ENCODE data around the gene PRRT1B.
"Not testable (repeated sequence)": the region's sequence is repeated elsewhere in the genome, so short reads cannot be mapped to it uniquely, and the experiment has no call there.

Gene PRRT1B

GRCh38 chr9:131502781-131503625 is 42.3 kb upstream of the PRRT1B start, which contains the start of gene POMT1:
Gene POMT1, plus strand, starts transcription at chr9:131502918. Its CDS starts 1,301 bp downstream, at chr9:131504219.
- ChIA-PET POLR2A (ENCODE audit: low non-redundant PET) (interaction anchor here (1.0 kb wide), 1 partner anchor 9 kb away, joined by 3 read pairs; no protein-coding TSS in a partner anchor), CTCF (interaction anchor here (0.7 to 1.1 kb wide), 5 partner anchors 10 to 252 kb away, joined by 3 to 4 read pairs (median 3); no protein-coding TSS in a partner anchor)
- DNase-seq (ENCODE audit: low spot score), result peak; percentile 96
- peak within 1 kb of the TSS; percentile 55 for H3K27ac ChIP-seq
- TF ChIP-seq, protein P1, sequence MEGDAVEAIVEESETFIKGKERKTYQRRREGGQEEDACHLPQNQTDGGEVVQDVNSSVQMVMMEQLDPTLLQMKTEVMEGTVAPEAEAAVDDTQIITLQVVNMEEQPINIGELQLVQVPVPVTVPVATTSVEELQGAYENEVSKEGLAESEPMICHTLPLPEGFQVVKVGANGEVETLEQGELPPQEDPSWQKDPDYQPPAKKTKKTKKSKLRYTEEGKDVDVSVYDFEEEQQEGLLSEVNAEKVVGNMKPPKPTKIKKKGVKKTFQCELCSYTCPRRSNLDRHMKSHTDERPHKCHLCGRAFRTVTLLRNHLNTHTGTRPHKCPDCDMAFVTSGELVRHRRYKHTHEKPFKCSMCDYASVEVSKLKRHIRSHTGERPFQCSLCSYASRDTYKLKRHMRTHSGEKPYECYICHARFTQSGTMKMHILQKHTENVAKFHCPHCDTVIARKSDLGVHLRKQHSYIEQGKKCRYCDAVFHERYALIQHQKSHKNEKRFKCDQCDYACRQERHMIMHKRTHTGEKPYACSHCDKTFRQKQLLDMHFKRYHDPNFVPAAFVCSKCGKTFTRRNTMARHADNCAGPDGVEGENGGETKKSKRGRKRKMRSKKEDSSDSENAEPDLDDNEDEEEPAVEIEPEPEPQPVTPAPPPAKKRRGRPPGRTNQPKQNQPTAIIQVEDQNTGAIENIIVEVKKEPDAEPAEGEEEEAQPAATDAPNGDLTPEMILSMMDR (conservative IDR thresholded peaks at IDR 0.05; ENCODE audit: low read depth), result no peak

DNA sequence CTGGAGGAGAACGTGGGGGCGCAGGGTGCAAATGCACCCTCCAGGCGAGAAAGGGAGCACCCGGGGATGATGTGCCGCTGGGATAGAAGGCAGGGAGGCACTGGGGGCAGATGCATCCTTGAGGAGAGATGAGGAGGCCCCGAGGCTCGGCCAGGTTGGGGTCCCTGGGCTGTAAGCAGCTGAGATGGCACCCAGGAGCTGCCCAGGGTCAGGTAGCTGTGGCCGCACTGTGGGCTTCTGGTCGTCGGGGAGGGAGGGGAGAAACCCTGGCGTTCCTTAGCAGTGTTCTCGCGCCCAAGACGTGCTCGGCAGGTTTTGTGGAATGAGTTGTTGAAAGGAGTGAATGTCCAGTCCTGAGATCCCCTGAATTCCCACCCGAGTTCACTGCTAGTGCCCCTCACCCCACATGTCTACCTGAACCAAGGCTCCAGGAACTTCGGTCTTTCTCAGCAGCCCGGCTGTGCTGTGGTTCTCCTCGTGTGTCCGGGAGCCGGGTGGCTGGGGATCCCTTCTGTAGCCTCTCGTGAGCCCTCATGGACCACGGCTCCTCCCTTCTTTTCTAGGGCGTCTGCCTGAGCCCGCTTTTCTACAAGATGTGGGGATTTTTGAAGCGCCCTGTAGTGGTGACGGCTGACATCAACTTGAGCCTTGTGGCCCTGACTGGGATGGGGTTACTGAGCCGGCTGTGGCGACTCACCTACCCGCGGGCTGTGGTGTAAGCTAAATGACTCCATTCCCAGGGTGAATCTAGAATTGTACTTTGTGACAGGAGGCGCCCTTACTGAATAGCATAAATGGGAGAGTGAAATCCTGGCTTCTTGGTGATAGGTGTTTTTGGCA is 41.5 kb upstream of the PRRT1B start:
- CTCF ChIA-PET, result interaction anchor here (0.6 to 1.1 kb wide), 5 partner anchors 9 to 167 kb away, joined by 3 to 4 read pairs (median 3); partner anchors contain the start of gene UCK1
- DNase-seq (ENCODE audit: low spot score), result peak; percentile 69
- peak overlapping the region; percentile 36 for H3K27ac ChIP-seq
- TF ChIP-seq, protein P1 (conservative IDR thresholded peaks at IDR 0.05; ENCODE audit: low read depth), result no peak
- POLR2A ChIA-PET (ENCODE audit: low non-redundant PET), result interaction anchor here (1.0 kb wide), 1 partner anchor 8 kb away, joined by 3 read pairs; no protein-coding TSS in a partner anchor

DNA sequence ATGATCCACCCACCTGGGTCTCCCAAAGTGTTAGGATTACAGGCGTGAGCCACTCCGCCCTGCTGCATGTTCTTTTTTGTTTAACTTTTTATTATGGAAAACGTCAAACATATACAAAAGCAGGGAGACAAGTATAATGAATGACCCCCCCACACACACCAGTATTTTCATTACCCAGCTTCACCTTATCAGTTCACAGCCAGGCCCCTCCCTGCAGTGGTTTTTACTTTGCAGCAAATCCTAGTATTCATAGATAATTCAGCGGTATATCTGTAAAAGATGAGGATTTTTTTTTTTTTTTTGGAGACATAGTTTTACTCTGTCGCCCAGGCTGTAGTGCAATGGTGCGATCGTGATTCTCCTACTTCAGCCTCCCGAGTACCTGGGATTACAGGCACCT is 40.3 kb upstream of the PRRT1B start:
- CTCF ChIA-PET, result no interaction called here
- POLR2A ChIA-PET (ENCODE audit: low non-redundant PET), result no interaction called here
- no peak overlapping the region for H3K27ac ChIP-seq
- TF ChIP-seq, protein P1 (conservative IDR thresholded peaks at IDR 0.05; ENCODE audit: low read depth), result no peak
- no peak for DNase-seq (ENCODE audit: low spot score)

DNA sequence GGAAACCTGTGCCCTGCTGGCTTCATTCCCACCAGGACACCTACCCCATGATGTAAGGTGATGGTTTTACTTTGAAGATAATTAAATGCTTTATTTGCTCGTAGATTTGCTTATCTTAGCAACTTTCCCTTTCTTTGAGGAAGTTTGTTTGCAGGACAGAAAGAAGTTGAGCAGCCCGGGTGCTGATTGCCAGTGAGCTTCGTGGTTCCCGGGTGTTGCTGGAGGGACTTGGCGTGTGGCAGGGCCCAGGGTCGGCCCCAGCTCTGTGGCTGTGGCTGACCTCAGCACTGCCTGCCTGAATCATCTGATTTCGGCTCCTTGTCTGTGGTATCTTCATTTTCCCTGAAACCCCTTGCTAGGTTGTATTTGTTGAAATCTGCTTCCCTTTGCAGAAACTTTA is 33.9 kb upstream of the PRRT1B start:
- no peak for DNase-seq (ENCODE audit: low spot score)
- no peak overlapping the region for H3K27ac ChIP-seq
- CTCF ChIA-PET, result interaction anchor here (1.3 kb wide), 1 partner anchor 11 kb away, joined by 4 read pairs; no protein-coding TSS in a partner anchor
- POLR2A ChIA-PET (ENCODE audit: low non-redundant PET), result interaction anchor here (1.1 kb wide), 1 partner anchor 8 kb away, joined by 3 read pairs; the partner anchor contains the start of gene POMT1
- TF ChIP-seq, protein P1 (conservative IDR thresholded peaks at IDR 0.05; ENCODE audit: low read depth), result no peak

DNA sequence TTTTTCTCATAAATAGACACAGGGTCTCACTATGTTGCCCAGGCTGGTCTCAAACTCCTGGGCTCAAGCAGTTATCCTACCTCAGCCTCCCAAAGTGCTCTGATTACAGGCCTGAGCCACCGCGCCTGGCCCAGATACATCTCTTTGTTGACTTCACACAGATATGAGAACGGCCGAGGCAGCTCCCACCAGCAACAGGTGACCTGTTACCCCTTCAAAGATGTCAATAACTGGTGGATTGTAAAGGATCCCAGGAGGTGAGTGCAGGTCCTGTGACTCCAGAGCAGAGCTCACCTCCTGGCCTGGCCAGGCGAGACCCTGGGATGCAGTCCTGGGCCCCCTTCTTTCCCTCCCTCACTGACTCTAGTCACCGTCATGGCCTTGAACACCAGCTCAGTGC is 33.4 kb upstream of the PRRT1B start:
- TF ChIP-seq, protein P1 (conservative IDR thresholded peaks at IDR 0.05; ENCODE audit: low read depth), result no peak
- ChIA-PET CTCF (interaction anchor here (0.8 to 1.3 kb wide), 2 partner anchors 11 to 163 kb away, joined by 4 read pairs; no protein-coding TSS in a partner anchor), POLR2A (ENCODE audit: low non-redundant PET) (interaction anchor here (1.1 kb wide), 1 partner anchor 9 kb away, joined by 3 read pairs; the partner anchor contains the start of gene POMT1)

GRCh38 chr9:131513177-131513576 is 32.1 kb upstream of the PRRT1B start:
- no peak overlapping the region for H3K27ac ChIP-seq
- POLR2A ChIA-PET (ENCODE audit: low non-redundant PET), result no interaction called here
- TF ChIP-seq, protein P1 (conservative IDR thresholded peaks at IDR 0.05; ENCODE audit: low read depth), result no peak
- DNase-seq (ENCODE audit: low spot score), result no peak
- CTCF ChIA-PET, result interaction anchor here (0.8 to 1.0 kb wide), 2 partner anchors 10 to 164 kb away, joined by 4 read pairs; no protein-coding TSS in a partner anchor

More for the DNA sequence above, 33.4 kb upstream of the PRRT1B start:
- no peak for DNase-seq (ENCODE audit: low spot score)
- H3K27ac ChIP-seq, result no peak overlapping the region

DNA sequence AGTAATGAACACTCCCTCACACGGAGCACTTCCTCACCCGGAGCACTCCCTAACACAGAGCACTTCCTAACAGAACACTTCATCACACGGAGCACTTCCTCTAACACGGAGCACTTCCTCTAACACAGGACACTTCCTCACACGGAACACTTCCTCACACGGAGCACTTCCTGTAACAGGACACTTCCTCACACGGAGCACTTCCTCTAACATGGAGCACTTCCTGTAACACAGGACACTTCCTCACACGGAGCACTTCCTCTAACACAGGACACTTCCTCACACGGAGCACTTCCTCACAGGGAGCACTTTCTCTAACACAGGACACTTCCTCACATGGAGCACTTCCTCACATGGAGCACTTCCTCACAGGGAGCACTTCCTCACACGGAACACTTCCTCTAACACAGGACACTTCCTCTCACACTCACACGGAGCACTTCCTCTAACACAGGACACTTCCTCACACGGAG is 29.7 kb upstream of the PRRT1B start:
- POLR2A ChIA-PET (ENCODE audit: low non-redundant PET); CTCF ChIA-PET; DNase-seq (ENCODE audit: low spot score); H3K27ac ChIP-seq: not testable (repeated sequence)
